ENCODE measurements around the gene HSD11B1.

- TF ChIP-seq, protein P1, sequence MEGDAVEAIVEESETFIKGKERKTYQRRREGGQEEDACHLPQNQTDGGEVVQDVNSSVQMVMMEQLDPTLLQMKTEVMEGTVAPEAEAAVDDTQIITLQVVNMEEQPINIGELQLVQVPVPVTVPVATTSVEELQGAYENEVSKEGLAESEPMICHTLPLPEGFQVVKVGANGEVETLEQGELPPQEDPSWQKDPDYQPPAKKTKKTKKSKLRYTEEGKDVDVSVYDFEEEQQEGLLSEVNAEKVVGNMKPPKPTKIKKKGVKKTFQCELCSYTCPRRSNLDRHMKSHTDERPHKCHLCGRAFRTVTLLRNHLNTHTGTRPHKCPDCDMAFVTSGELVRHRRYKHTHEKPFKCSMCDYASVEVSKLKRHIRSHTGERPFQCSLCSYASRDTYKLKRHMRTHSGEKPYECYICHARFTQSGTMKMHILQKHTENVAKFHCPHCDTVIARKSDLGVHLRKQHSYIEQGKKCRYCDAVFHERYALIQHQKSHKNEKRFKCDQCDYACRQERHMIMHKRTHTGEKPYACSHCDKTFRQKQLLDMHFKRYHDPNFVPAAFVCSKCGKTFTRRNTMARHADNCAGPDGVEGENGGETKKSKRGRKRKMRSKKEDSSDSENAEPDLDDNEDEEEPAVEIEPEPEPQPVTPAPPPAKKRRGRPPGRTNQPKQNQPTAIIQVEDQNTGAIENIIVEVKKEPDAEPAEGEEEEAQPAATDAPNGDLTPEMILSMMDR (conservative IDR thresholded peaks at IDR 0.05 in 1 of 2, IDR thresholded peaks at IDR 0.05 in 1 of 2; ENCODE audit: low read depth in 1 of 2, low read length in 2 of 2), result no peak
- TF ChIP-seq EZH2 (IDR thresholded peaks at IDR 0.05; ENCODE audit: low read length, missing control alignments), result no peak
Measured at GRCh38 chr1:209737118-209737505, 32.5 kb downstream of the HSD11B1 start.
